COLO668 (cell line): ENCODE results near the gene MYO15A.

ENCODE experiments used
- DNase-seq: peaks from one replicate; lab custom pipeline; 2025; ENCODE audit not compliant: unreplicated experiment; lab: John Stamatoyannopoulos, UW

Gene MYO15A

GRCh38 chr17:18184143-18185031, 75.8 kb downstream of the MYO15A start:
- DNase-seq, result peak; percentile 39

GRCh38 chr17:18185391-18185790, 76.8 kb downstream of the MYO15A start:
- DNase-seq, result no peak

- no peak for DNase-seq
These were observed 77.5 kb downstream of the MYO15A start for GRCh38 chr17:18185832-18186626.

DNA sequence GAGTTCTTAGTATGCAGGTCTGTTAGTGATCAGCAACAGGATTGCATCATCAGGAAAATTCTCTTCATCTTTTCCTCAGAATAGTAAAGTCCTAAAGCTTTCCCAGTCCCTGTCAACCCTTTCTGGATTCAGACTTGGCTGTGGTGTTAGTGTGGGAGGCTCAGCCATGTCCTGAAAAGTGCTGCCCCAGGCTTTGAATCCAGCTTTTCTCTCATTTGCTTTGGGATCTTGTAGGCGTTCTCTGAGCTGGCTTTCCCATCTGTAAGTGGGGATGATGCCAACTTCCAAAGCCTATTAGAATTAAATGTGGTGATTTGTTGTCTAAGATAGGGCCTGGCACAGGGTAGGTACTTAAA, 78.0 kb downstream of the MYO15A start:
- no peak for DNase-seq

DNA sequence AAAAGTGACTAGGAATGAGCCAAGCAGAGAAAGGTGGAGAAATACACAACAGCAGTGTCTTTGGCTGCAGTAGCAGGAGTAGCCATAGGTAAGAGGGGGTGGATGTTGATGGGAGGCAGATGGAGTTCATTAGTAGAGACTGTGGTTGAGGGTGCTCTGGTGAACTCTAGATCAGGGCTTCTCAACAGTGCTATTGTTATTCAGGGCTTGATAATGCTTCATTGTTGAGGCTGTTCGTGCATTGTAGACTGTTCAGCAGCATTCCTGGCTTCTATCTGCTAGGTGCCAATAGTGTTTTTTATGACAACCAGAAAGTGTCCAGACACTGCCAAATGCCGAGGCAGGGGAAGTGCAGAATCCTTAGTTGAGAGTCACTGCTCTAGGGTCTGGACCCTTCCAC, 78.7 kb downstream of the MYO15A start:
- no peak for DNase-seq

DNA sequence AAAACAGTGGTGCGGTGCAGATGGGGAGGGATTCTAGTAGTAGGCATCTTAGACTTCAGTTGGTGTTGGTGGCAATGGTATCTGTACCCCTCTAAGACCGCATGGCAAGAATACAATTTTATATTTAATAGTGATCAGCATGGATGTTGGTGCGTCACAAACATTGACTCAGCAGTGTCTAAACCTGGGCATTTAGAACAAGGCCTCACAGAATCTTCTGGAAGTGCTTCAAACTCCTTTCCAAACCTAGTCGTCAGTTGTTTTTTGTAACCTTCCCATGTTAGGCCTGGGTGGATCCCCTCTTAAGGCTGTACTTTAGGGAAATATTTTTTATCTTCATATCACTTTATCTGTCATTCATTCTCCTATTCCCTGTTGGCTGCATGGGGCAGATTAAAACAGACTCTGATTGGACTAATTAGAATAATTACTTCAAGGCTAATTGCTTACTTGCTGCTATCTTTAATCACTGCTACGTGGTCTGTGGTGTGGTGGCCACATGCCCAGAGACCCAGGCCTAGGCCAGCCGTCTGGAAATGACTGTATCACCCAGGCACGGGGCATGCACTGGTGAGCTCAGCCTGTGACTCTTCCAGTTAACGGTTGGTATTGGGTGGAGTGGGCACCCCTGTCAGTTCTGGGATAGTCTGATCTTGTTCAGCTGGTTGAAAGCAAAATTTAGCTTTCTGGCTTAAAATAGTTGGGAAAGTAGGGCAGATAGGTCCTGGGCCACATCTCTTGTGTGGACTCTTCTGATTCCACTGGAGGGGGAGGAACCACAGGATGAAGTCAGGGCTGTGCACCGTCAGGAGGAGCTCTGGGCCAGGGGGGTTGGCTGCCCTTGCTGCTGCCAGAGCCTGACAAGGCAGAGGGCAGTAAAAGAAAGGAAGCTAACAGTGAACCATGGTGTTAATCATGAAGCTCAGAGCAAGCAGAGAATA, 79.5 kb downstream of the MYO15A start:
- DNase-seq, result no peak

DNA sequence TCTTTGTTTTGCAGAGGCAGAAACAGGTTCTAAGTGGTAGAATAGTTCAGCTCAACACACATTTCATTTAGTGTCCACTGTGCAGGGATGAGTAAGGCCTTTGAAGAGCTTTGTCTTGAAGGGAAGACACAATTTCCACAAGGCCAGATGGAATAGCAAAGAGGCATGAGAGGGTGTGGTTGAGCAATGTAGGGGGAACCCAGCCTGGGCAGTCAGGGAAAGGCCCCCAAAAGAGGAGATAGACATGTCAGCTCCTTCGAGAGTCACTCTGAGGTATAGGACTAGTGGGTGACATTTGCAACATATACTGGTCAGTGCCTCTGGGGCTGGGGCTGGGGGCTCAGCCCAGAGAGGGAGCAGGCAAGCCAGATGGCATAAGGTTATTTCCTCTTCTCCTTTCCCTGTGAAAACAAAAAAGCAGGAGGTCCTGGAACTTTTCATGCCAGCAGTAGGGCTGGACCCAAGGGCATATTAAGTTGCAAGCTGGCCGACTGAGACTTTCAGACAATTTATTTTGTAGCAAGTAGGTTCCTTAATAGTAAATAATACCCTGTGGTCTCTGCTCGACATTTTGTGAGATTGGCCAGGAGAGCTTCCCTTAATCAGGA, 82.2 kb downstream of the MYO15A start:
- no peak for DNase-seq

DNA sequence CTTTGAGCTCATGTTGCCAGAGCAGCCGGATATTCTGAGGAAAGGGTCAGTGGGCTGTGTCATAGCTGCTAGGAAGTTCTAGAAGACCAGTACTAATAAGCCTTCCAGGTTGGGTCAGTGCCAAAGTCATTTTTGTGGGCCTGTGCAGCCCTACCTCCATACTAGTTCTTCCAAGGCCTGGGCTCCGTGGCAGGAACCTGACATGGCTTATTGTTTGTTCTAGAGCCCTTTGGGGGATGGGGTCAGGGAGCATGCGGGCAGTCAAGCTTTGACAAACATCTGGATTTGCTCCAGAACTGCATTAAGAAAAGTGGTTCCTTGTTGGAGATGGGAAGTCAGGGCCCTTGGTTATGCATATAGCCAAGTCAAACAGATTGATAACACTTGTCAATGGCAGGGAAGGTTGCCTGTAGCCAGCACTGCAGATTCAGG, 82.7 kb downstream of the MYO15A start:
- DNase-seq, result no peak

GRCh38 chr17:18191967-18192366, 83.4 kb downstream of the MYO15A start:
- DNase-seq, result no peak

- DNase-seq, result no peak
These were observed 85.8 kb downstream of the MYO15A start for GRCh38 chr17:18194394-18194793.

DNA sequence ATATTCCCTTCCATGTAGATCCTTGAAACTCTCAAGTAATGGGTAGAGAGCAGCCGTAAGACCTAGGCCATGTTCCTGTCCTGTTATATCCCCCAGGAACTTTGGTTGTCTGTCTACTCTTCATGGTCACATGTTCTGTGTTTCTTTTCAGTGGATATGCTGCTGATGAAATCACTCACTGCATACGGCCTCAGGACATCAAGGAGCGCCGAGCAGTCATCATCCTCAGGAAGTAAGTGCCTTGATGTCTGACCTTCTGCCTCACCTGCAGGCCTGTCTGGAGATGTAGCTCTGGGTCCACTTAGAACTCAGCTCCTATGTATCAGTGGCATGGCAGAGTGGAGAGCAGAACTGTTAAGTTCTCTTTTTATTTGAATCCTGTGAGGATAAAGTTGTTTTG, 86.2 kb downstream of the MYO15A start:
- no peak for DNase-seq

- no peak for DNase-seq
These were observed 86.7 kb downstream of the MYO15A start for GRCh38 chr17:18195246-18195645.

DNA sequence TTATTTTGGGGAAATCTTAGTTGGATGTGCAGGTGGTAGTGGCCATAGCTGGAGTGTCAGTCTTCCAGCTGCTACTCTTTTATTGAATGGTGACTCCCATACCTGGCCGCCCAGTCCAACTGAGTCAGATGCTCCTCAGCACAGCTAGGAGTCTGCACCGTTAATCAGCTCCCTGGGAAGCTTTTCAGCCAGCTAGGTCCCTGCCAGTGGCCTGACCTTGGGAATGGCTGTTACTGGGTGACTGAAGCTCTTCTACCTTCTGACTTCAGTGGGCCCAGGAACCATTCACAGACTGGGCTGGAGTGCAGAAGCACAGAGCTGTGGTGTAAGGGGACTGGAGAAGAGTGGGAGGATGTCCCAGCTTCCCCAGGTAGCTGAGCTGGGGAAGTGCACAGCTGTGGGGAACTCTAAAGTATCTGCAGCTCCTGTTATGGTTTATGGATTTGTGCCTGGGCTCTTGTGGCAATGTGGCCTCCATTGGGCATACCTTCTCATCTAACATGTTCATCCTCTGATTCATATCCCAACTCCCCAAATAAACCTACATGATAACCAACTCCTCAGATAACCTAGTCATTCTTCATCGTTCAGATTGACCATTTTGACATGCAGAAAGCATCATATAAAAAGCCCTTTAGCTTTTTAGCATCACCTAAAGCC, 89.1 kb downstream of the MYO15A start:
- no peak for DNase-seq

DNA sequence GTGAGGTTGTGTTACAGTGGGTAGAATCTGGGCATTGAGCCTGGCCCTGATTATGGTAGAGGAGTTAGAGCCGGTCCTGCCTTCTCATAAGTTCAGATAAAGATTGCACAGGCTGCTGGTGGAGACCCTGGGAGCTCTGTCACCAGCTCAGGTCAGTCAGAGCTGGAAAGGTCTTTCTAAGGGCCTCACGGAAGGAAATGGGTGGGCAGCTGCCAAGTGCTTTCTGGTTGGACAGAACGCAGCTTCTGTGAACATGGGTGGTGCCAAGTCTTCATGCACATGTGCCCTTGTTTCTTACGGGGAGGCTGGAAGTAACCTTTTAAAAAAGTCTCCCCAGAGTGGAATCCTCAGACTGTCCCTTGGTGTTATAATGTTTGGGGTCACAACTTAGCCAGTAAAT, 90.0 kb downstream of the MYO15A start:
- DNase-seq, result no peak

- DNase-seq, result no peak
These were observed 92.6 kb downstream of the MYO15A start for GRCh38 chr17:18201108-18201507.

DNA sequence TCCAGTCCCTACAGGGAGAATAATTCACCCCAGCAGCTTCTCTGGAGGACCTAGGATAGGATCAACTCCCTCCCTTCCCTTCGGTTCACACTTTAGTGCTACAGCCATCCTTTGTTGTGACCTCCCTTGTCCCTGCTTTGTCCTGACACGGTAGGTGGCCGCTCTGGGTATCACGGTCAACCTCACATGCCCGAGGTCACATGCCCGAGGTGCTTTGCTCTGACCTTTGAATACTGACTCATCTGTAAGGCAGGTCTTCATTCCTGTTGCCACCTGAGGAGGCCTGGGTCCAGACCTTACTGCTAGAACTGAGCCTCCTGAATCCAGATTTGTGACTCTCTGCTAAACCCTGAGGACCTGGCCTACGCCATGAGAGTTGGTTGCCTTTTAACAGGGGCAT, 94.8 kb downstream of the MYO15A start:
- no peak for DNase-seq

- no peak for DNase-seq
These were observed 97.3 kb downstream of the MYO15A start for GRCh38 chr17:18205861-18206260.

- no peak for DNase-seq
These were observed 98.4 kb downstream of the MYO15A start for GRCh38 chr17:18206962-18207361.

DNA sequence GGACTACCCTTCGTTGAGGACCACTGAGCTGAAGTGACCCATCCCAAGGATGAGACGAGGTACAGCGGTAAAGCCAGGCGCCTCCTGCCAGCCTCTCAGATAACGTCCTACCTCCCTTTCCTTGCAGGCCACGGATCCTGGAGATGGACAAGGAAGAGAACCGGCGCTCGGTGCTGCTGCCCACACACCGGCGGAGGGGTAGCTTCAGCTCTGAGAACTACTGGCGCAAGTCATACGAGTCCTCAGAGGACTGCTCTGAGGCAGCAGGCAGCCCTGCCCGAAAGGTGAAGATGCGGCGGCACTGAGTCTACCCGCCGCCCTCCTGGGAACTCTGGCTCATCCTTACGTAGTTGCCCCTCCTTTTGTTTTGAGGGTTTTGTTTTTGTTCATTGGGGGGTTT, 99.5 kb downstream of the MYO15A start:
- no peak for DNase-seq

- DNase-seq, result no peak
These were observed 105.2 kb downstream of the MYO15A start for GRCh38 chr17:18213666-18214270.
